GM19328 (cell line): ENCODE measurements around the gene TNFSF10.
"Not testable (repeated sequence)": the region's sequence is repeated elsewhere in the genome, so short reads cannot be mapped to it uniquely, and the experiment has no call there.

Experiments used
- ATAC-seq: cut with Tn5 transposase; IDR thresholded peaks from one replicate; pipeline ENCODE4 v1.9.1; 2021; ENCODE audit warnings: mild to moderate bottlenecking, moderate library complexity; ENCODE audit not compliant: unreplicated experiment

TNFSF10 gene

GRCh38 chr3:172522871-172523818, at the start of gene TNFSF10:
Gene TNFSF10, minus strand, starts transcription at chr3:172523430. Its CDS starts 46 bp downstream, at chr3:172523384.
- ATAC-seq, result peak; percentile 85

GRCh38 chr3:172569128-172570008, 46.1 kb upstream of the TNFSF10 start:
- ATAC-seq, result no peak

GRCh38 chr3:172568701-172569100, 45.5 kb upstream of the TNFSF10 start:
- ATAC-seq, result no peak

- ATAC-seq, result not testable (repeated sequence)
Observed at GRCh38 chr3:172566785-172567184, 43.6 kb upstream of the TNFSF10 start.

- ATAC-seq, result no peak
Observed at GRCh38 chr3:172564499-172564898, 41.3 kb upstream of the TNFSF10 start.

- no peak for ATAC-seq
Observed at GRCh38 chr3:172562871-172563865, 39.9 kb upstream of the TNFSF10 start.

- ATAC-seq, result no peak
Observed at GRCh38 chr3:172561897-172562640, 38.8 kb upstream of the TNFSF10 start.

GRCh38 chr3:172560586-172560985, 37.4 kb upstream of the TNFSF10 start:
- no peak for ATAC-seq

GRCh38 chr3:172560026-172560425, 36.8 kb upstream of the TNFSF10 start:
- no peak for ATAC-seq

- no peak for ATAC-seq
Observed at GRCh38 chr3:172559020-172559419, 35.8 kb upstream of the TNFSF10 start.

- ATAC-seq, result no peak
Observed at GRCh38 chr3:172557515-172558220, 34.4 kb upstream of the TNFSF10 start.

GRCh38 chr3:172553526-172554252, 30.5 kb upstream of the TNFSF10 start:
- ATAC-seq, result no peak

- ATAC-seq, result no peak
Observed at GRCh38 chr3:172552607-172553006, 29.4 kb upstream of the TNFSF10 start.

GRCh38 chr3:172551874-172552273, 28.6 kb upstream of the TNFSF10 start:
- ATAC-seq, result no peak

GRCh38 chr3:172550347-172550943, 27.2 kb upstream of the TNFSF10 start:
- ATAC-seq, result peak; percentile 57

GRCh38 chr3:172549144-172549543, 25.9 kb upstream of the TNFSF10 start:
- no peak for ATAC-seq

- ATAC-seq, result no peak
Observed at GRCh38 chr3:172546628-172547214, 23.5 kb upstream of the TNFSF10 start.

GRCh38 chr3:172546105-172546504, 22.9 kb upstream of the TNFSF10 start:
- ATAC-seq, result no peak
